Retinal pigment epithelial cell (primary cell): Measurements from ENCODE around the gene ANTXR2.

ENCODE experiments used
- DNase-seq: peaks from one replicate; pipeline ENCODE4 v3.0.0-alpha.2; 2010; ENCODE audit warnings: low read depth
- H3K4me3 ChIP-seq: 2 replicates; pipeline ENCODE4 v1.5.1; 2011; ENCODE audit warnings: mild to moderate bottlenecking, low read length, control low read depth, moderate library complexity
- CTCF ChIP-seq: conservative IDR thresholded peaks from 2 replicates; pipeline ENCODE4 v1.5.1; 2011; ENCODE audit warnings: low read depth, low read length, control low read depth, inconsistent platforms

ANTXR2 gene

GRCh38 chr4:79864500-79865200, 208.4 kb downstream of the ANTXR2 start:
- no peak for TF ChIP-seq CTCF
- peak; percentile 33 for DNase-seq
- no peak overlapping the region for H3K4me3 ChIP-seq

DNA sequence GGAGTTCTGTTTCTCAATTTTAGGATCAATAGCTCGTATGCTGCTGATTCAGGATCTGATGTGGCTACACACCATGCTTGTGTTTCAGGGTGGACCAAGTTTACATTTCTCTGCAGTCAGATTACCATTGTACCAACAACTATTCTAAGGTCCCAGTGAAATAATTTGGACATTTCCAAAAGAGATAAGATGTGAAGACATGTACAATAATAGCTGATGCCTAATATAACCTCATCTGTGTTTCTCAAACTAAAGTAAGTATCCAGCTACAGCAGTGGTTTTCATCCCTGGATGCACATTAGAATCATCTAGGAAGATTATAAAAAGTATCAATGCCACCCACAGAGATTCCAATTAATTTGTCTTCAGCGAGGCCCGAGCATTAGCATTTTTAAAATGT, 209.7 kb downstream of the ANTXR2 start:
- DNase-seq = no peak
- TF ChIP-seq CTCF = no peak
- H3K4me3 ChIP-seq = no peak overlapping the region

DNA sequence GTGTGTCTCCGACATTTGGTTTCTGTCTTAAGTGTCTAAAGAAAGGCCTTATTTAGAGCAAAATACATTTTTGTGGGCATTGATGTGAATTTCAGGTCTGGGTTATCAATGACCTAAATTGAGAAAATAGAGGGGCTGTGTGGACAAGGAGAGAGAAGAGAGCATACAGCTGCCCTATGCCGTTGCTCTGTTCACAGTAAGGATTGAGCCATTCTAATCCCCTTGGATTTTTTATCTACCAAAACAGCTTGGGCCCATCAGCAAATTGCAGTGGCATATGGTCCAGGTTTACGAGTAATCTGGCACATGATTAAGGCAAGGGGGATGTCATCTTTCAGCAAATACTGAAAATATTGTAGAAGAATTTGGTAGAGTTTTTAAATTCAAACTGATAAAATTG, 210.2 kb downstream of the ANTXR2 start:
- TF ChIP-seq CTCF = no peak
- no peak for DNase-seq
- H3K4me3 ChIP-seq = no peak overlapping the region

- no peak for DNase-seq
- no peak overlapping the region for H3K4me3 ChIP-seq
- TF ChIP-seq CTCF = no peak
Measured at GRCh38 chr4:79857811-79858210, 215.2 kb downstream of the ANTXR2 start.

GRCh38 chr4:79856196-79856595, 216.8 kb downstream of the ANTXR2 start:
- H3K4me3 ChIP-seq = no peak overlapping the region
- TF ChIP-seq CTCF = no peak
- DNase-seq = no peak

GRCh38 chr4:79854856-79855502, 218.1 kb downstream of the ANTXR2 start:
- no peak overlapping the region for H3K4me3 ChIP-seq
- TF ChIP-seq CTCF = no peak
- no peak for DNase-seq

DNA sequence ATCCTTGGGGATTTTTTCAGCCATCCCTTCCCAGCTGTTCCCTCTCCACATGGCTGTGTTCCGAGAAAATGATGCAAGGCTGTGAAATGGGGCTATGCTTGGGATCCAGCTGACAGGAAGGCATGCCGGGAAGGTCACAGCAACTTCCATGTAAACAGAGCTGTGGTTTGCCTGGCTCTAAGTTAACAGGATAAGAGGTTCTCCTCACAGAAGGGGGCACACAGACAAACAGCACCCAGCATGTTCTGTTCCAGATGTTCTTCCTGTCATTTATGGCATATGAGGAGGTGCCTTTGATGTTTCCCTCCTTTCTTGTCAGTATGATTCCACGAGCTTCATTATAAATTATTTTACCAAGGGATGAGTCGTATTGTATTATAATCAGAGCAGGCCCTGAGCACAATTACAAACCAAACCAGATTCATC, 220.7 kb downstream of the ANTXR2 start:
- TF ChIP-seq CTCF = no peak
- H3K4me3 ChIP-seq = no peak overlapping the region
- no peak for DNase-seq
